BLaER1 (cell line): ENCODE measurements around the gene KIF22.
"Not testable (repeated sequence)": the region's sequence is repeated elsewhere in the genome, so short reads cannot be mapped to it uniquely, and the experiment has no call there.

Experiments
- H3K27ac ChIP-seq: shearing (Covaris generic); formaldehyde crosslinking; 2 replicates; pipeline ENCODE4 v1.8.1; 2022
- H3K27me3 ChIP-seq: shearing (Covaris generic); formaldehyde crosslinking; 2 replicates; pipeline ENCODE4 v1.8.1; 2022
- H3K36me3 ChIP-seq: shearing (Covaris generic); formaldehyde crosslinking; 2 replicates; pipeline ENCODE4 v1.8.1; 2022
- H3K4me1 ChIP-seq: shearing (Covaris generic); formaldehyde crosslinking; 2 replicates; pipeline ENCODE4 v1.8.1; 2022
- H3K4me2 ChIP-seq: shearing (Covaris generic); formaldehyde crosslinking; 2 replicates; pipeline ENCODE4 v1.8.1; 2022
- H3K4me3 ChIP-seq: shearing (Covaris generic); formaldehyde crosslinking; 2 replicates; pipeline ENCODE4 v1.8.1; 2022
- H3K9ac ChIP-seq: shearing (Covaris generic); formaldehyde crosslinking; 2 replicates; pipeline ENCODE4 v1.8.1; 2022
- H3K9me3 ChIP-seq: shearing (Covaris generic); formaldehyde crosslinking; 2 replicates; pipeline ENCODE4 v1.8.1; 2022
- H4K20me1 ChIP-seq: shearing (Covaris generic); formaldehyde crosslinking; 2 replicates; pipeline ENCODE4 v1.8.1; 2022
- Cebpa-rat ChIP-seq: shearing (Covaris generic); IDR thresholded peaks from 2 replicates; pipeline ENCODE4 v1.8.1; 2022

KIF22 gene

GRCh38 chr16:29747947-29748759 is 42.4 kb upstream of the KIF22 start:
- 0 out of 2 replicates have a peak overlapping the region, but pooled peaks have one; percentile 5 for H3K4me3 ChIP-seq
- H3K9me3 ChIP-seq = peaks cover 12% of the 10 kb centered on the region
- peak overlapping the region; percentile 94 for H3K27ac ChIP-seq
- H3K9ac ChIP-seq = no peak overlapping the region
- H4K20me1 ChIP-seq = no peaks in the 10 kb centered on the region
- H3K4me2 ChIP-seq = peak overlapping the region; percentile 97
- TF ChIP-seq Cebpa-rat = no peak
- peaks cover 62% of the 10 kb centered on the region for H3K4me1 ChIP-seq
- peaks cover 16% of the 10 kb centered on the region for H3K36me3 ChIP-seq
- no peaks in the 10 kb centered on the region for H3K27me3 ChIP-seq

- not testable (repeated sequence) for H3K27me3 ChIP-seq, H3K27ac ChIP-seq, H4K20me1 ChIP-seq, H3K4me2 ChIP-seq, H3K4me3 ChIP-seq, H3K9ac ChIP-seq
- peaks cover 10% of the 10 kb centered on the region for H3K36me3 ChIP-seq
- H3K9me3 ChIP-seq = peaks cover 12% of the 10 kb centered on the region
- H3K4me1 ChIP-seq = peaks cover 56% of the 10 kb centered on the region
These were observed 41.8 kb upstream of the KIF22 start for GRCh38 chr16:29748760-29749149.

- no peak overlapping the region for H3K9ac ChIP-seq
- TF ChIP-seq Cebpa-rat = no peak
- no peaks in the 10 kb centered on the region for H3K36me3 ChIP-seq
- H3K27me3 ChIP-seq = no peaks in the 10 kb centered on the region
- peaks cover 22% of the 10 kb centered on the region for H3K9me3 ChIP-seq
- no peak overlapping the region for H3K4me3 ChIP-seq
- H3K4me2 ChIP-seq = no peak overlapping the region
- no peak overlapping the region for H3K27ac ChIP-seq
- no peaks in the 10 kb centered on the region for H4K20me1 ChIP-seq
- peaks cover 57% of the 10 kb centered on the region for H3K4me1 ChIP-seq
These were observed 37.0 kb upstream of the KIF22 start for GRCh38 chr16:29753516-29753915.

- peaks cover 45% of the 10 kb centered on the region for H3K4me1 ChIP-seq
- no peaks in the 10 kb centered on the region for H3K27me3 ChIP-seq
- TF ChIP-seq Cebpa-rat = no peak
- H3K36me3 ChIP-seq = no peaks in the 10 kb centered on the region
- H3K9ac ChIP-seq = no peak overlapping the region
- H3K9me3 ChIP-seq = peaks cover 17% of the 10 kb centered on the region
- no peak overlapping the region for H3K4me2 ChIP-seq
- no peak overlapping the region for H3K27ac ChIP-seq
- H3K4me3 ChIP-seq = no peak overlapping the region
- H4K20me1 ChIP-seq = no peaks in the 10 kb centered on the region
These were observed 33.9 kb upstream of the KIF22 start for GRCh38 chr16:29756654-29757053.

- H3K27ac ChIP-seq, H3K36me3 ChIP-seq, H3K4me3 ChIP-seq, H4K20me1 ChIP-seq, H3K4me2 ChIP-seq, H3K9ac ChIP-seq, H3K27me3 ChIP-seq: not testable (repeated sequence)
- Histone ChIP-seq H3K4me1 (peaks cover 45% of the 10 kb centered on the region), H3K9me3 (peaks cover 17% of the 10 kb centered on the region)
These were observed 33.5 kb upstream of the KIF22 start for GRCh38 chr16:29757086-29757485.

- H3K36me3 ChIP-seq = no peaks in the 10 kb centered on the region
- peaks cover 17% of the 10 kb centered on the region for H3K9me3 ChIP-seq
- H3K9ac ChIP-seq = no peak overlapping the region
- H3K27ac ChIP-seq = no peak overlapping the region
- peaks cover 50% of the 10 kb centered on the region for H3K4me1 ChIP-seq
- H3K4me3 ChIP-seq = no peak overlapping the region
- H3K27me3 ChIP-seq = no peaks in the 10 kb centered on the region
- H4K20me1 ChIP-seq = no peaks in the 10 kb centered on the region
- TF ChIP-seq Cebpa-rat = 0 out of 2 replicates have a peak, but pooled peaks have one; percentile 26
- H3K4me2 ChIP-seq = no peak overlapping the region
These were observed 32.5 kb upstream of the KIF22 start for GRCh38 chr16:29757950-29758466.

GRCh38 chr16:29760567-29761279 is 29.8 kb upstream of the KIF22 start:
- Histone ChIP-seq H4K20me1 (no peaks in the 10 kb centered on the region), H3K27ac (no peak overlapping the region), H3K4me2 (no peak overlapping the region), H3K4me1 (peaks cover 40% of the 10 kb centered on the region), H3K9me3 (peaks cover 10% of the 10 kb centered on the region), H3K4me3 (no peak overlapping the region), H3K27me3 (no peaks in the 10 kb centered on the region), H3K36me3 (no peaks in the 10 kb centered on the region), H3K9ac (no peak overlapping the region)
- no peak for TF ChIP-seq Cebpa-rat

GRCh38 chr16:29761280-29761651 is 29.3 kb upstream of the KIF22 start:
- not testable (repeated sequence) for H3K27me3 ChIP-seq, H3K4me3 ChIP-seq, H3K27ac ChIP-seq, H4K20me1 ChIP-seq, H3K4me2 ChIP-seq, H3K9me3 ChIP-seq, H3K9ac ChIP-seq, H3K36me3 ChIP-seq
- H3K4me1 ChIP-seq = peaks cover 35% of the 10 kb centered on the region

DNA sequence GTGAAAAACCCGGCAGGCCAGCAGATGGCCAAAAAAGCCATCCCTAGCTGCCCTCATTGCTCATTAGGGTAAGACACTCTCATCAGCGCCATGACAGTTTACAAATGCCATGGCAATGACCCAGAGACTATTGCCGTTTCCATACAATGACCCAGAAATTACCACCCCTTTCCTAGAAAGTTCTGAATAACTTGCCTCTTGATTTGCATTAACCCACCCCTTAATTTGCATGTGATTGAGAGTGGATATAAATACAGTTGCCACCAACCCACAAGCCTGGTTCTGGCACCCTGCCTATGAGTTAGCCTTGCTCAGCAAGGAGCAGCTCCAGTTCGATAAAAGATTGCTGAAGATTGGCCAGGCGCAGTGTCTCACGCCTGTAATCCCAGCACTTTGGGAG is 28.7 kb upstream of the KIF22 start:
- H3K9me3 ChIP-seq = no peaks in the 10 kb centered on the region
- H4K20me1 ChIP-seq = no peaks in the 10 kb centered on the region
- H3K27me3 ChIP-seq = no peaks in the 10 kb centered on the region
- no peak overlapping the region for H3K27ac ChIP-seq
- no peak overlapping the region for H3K4me2 ChIP-seq
- H3K4me1 ChIP-seq = peaks cover 30% of the 10 kb centered on the region
- no peak overlapping the region for H3K4me3 ChIP-seq
- H3K9ac ChIP-seq = no peak overlapping the region
- no peaks in the 10 kb centered on the region for H3K36me3 ChIP-seq
- TF ChIP-seq Cebpa-rat = no peak

DNA sequence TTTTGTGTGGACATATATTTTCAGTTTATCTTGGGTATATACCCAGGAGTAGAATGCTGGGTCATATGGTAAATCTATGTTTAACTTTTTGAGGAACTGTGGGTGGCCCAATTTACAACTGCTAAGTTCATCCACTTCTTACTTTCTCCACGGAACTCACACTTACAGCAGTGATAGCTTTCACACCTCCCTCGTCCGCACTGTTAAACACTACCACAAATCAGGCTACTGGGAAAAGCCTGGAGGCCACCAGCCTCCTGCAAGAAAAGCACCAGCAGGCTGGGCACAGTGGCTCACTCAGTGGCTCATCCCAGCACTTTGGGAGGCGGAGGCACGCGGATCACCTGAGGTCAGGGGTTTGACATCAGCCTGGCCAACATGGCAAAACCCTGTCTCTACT is 27.2 kb upstream of the KIF22 start:
- no peak overlapping the region for H3K27ac ChIP-seq
- no peak overlapping the region for H3K4me3 ChIP-seq
- TF ChIP-seq Cebpa-rat = no peak
- peaks cover 15% of the 10 kb centered on the region for H3K4me1 ChIP-seq
- no peaks in the 10 kb centered on the region for H4K20me1 ChIP-seq
- H3K9me3 ChIP-seq = no peaks in the 10 kb centered on the region
- H3K36me3 ChIP-seq = no peaks in the 10 kb centered on the region
- H3K27me3 ChIP-seq = no peaks in the 10 kb centered on the region
- H3K9ac ChIP-seq = no peak overlapping the region
- peak overlapping the region; percentile 16 for H3K4me2 ChIP-seq
